GM18517 (cell line): ENCODE data around the gene CCNB1IP1.
"Not testable (repeated sequence)": the region's sequence is repeated elsewhere in the genome, so short reads cannot be mapped to it uniquely, and the experiment has no call there.

Source experiments
- ATAC-seq: cut with Tn5 transposase; IDR thresholded peaks from one replicate; pipeline ENCODE4 v1.9.1; 2021; ENCODE audit warnings: mild to moderate bottlenecking, moderate library complexity; ENCODE audit not compliant: unreplicated experiment

CCNB1IP1 gene

DNA sequence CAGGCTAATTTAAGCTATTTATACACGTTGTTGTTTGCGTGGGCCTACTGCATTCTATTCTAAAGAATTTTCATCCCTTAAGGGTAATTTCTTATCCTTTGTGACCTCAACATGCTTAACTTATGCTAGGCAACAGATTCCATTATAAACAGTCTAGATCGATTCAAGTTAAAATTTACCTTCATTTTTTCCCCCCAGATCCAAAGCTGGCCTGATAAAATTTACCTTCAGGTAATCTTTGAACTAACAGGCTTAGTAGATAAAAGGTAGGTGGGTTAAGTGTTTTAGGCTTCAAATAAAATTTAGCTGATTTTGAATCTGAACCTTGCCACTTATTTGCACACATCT lies 389 bp upstream of the CCNB1IP1 start:
- no peak for ATAC-seq

DNA sequence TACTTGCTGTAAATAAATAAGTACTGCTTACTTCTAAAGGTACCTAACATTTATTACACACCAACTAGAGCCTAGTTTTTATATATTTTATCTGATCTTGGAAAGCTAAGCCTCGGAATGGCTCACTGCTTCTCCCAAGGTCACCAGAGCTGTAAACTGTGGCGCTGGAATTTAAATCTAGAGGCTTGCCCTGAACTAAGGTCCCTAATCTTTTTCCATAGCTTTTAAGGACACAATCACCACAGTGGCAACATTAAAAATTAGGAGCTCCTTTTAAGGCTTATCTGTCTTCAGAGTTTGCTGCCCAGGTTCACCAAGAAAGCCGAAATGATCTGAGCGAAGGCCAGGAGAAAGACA lies 670 bp downstream of the CCNB1IP1 start:
- ATAC-seq: no peak

DNA sequence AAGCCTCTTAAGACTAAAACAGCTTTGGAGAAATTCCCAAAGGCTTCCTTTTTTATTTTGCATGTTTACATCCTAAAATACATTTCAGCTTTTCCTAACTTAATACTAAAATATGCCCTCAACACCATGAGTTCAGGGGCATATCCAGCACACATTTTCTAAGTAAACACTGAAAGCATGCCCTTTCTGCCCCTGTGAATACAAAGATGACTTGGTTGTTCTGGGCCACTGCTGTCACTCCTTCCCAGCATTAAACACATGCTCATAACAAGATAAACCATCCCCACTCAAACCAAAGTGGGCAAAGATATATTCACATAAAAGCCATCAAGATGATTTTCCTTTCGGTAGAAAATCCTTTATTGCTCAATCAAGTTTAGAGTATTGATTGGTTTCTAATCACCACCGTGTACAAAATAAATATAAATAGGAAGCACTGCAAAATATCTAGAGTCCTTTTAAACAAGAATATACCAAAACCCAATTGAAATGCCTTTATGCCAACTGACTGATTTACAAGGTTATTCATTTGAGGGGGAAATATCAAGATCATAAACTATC lies 1.9 kb downstream of the CCNB1IP1 start:
- ATAC-seq: no peak

DNA sequence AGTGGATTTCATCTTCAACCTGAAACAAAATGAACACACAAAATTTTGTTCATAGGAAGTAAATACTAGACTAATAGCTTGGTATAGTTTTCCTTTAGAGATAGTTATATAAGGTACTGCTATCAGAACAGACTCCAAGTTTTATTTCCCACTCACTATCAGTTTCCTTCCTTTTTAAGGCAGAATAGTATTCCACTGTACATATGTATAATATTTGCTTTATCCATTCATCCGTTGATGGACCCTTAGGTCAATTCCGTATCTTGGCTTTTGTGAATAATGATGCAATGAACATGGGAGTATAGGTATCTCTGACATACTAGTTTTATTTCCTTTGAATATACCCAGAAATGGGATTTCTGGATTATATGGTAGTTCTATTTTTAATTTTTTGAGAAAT lies 3.7 kb downstream of the CCNB1IP1 start:
- ATAC-seq: no peak

DNA sequence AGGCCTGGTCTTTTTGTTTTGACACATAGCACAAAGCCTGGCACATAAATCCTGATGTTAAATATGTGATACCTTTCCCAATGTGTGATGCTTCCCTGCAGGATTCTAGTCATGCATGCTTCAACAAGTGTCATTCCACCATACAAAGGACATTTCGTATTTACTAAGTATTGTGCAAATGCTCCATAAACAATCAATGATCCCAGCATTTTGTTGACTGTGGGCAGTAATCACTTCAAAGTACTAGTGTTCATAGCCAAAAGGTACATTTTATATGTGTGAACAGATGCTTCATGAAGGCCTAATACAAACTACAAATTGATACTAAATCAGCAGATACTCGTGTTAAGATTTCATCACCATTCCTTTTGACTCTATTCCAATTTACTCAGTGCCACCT lies 4.4 kb downstream of the CCNB1IP1 start:
- no peak for ATAC-seq

DNA sequence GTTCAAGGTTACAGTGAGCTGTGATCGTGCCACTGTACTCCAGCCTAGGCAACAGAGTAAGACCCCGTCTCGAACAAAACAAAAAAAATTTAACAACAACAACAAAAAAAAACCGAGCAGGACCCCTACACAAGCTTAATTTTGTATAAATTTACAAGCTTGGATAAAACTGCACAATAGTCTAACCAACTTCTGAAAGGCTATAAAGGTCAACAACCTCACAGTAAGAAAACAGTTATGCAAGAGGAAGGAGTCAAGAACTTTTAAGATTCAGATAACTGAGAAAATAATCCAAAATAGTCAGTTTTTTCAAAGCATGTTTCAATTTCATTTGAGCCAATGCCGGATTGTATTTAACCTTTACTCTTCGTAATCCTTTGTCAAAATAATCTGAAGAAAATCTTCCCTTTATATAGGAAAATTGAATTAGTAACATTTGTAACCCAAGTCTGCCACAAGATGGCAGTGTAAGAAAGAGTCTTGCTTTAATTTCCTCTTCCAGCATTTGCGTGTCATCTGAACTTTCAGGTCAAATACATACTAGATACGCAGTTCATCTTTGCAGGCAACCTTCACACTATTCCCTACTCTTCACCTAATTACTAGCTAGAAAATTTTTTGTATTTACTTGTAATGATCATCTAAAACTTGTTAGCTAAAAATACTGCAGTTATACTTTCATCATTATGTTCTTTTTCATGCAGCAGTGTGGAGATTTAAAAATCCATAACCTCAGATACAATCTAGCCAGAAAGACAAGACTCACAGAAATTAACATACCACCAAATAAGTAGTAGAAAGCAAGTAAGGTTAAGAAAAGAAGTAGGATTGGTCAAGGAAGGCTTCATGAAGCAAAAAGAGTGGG lies 5.8 kb downstream of the CCNB1IP1 start:
- peak; percentile 56 for ATAC-seq

DNA sequence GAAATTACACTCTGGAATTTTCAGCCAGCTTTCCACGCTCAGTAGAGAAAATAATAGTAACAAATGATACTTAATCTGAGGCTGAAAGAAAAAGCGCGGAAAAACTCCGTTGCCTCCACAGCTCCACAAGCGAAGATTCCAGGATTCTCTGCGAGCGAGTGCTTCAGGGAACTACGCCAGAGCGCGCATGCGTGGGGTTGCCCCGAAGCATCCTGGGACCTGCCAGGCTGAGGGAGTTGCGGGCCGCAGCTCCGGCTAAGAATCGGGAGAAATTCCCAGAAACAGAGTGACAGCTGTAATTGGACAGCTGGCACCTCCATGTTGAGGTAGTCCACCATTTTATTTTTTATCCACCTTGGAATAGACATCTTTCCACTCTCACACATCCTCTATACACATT lies 15.4 kb downstream of the CCNB1IP1 start:
- no peak for ATAC-seq

DNA sequence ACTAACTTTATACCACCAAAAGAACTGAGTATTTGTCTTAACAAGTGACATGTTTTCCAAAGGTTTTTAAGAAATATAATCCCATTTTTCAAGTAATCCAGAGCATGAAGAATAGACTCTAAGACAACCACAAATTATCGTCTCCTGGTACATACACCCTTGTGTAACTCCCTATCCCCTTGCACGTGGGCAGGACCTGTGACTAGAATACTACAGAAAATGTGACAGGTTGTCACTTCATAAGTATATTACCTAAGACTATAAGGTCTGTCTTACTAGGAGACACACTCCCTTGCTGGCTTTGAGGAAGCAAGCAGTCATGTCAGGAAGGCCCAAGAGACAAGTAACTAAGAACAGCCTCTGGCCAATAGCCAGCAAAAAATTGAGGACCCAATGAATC lies 19.1 kb downstream of the CCNB1IP1 start:
- no peak for ATAC-seq

DNA sequence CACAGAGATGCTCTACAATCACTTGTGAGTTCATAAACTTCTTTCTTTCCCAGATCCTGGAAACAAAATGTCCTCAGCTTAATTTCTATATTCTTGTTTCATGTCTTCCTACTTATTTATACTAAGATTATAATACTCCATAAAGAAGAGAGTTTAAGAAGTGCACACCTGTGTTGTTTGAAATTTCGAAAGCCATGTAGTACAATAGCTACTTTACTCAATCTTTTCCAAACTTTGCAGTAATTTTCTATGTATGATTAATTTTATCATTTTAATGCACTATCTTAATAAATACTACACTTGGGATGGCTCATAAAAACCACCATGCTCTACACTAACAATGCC lies 27.0 kb downstream of the CCNB1IP1 start:
- peak; percentile 16 for ATAC-seq

DNA sequence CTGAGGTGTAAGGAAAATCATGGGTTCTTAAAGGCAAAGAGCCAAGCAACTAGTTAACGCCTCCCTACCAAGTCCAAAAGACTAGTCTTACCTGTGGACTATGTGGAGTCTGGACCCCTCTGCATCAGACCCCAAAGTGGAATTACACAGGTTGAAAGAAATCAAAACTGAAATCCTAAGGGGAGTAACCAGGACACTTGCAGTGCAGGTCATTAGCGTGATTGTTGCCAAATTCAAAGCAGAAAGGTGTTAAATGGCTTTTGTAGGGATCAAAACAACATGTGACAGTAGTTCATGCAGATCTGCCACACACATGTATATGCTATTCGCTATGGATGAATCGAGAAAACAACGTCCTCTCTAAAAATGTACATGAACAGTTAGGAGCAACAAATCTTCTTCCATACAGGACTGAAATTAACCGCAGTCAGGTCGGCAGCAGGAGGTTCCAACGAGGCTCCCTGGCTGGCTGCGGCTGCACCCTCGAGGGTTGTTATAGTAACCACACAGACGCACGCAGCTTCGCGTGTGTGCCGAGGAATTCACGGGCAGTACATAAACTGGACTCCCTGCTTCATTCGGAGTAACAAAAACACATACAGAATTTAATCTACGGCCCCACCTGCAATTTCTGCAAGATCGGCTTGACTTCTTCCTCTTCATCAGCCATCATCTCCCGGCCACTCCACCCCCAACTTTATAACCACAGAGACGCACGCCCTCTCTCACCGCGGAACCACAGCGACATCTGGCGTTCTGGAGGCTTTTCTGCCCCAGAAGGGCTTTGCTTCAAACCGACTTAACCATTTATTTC lies 27.6 kb downstream of the CCNB1IP1 start, which contains the start of gene TTC5:
Gene TTC5 (minus strand): TSS at position 687 of the 814 bp plus-strand sequence. CDS start 14 bp downstream, at position 673.
- ATAC-seq: peak; percentile 93

DNA sequence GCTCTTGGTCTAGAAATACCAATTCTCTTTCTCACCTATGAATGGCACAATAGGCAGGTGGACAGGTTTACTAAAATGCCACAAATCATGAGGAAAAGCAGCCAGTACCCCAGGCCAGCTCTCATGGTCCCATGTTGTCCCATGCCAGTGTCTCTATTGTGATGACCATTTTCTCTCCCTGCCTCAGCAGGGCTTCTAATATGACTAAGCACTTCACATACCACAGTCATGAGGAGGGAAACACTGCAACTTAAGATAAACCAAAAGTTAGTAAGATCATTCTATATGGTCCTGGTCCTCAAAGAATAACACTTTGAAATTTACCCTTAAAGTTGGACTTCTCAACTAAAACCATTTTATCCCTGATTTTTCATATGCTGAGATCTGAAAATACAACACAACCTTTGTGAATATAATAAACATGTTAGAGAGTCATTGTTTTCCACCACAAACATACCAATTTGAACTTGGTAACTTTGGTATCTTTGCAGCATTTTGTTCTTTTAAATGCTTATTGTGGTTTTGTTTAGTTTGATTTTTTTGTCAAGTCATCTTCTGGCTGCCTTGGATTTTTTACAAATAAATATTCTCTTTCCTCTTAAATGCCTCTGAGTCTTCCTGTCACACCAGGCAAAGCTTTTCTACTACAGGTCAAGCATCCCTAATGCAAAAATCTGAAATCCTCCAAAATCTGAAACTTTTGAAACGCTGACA lies 30.9 kb downstream of the CCNB1IP1 start:
- ATAC-seq: no peak

DNA sequence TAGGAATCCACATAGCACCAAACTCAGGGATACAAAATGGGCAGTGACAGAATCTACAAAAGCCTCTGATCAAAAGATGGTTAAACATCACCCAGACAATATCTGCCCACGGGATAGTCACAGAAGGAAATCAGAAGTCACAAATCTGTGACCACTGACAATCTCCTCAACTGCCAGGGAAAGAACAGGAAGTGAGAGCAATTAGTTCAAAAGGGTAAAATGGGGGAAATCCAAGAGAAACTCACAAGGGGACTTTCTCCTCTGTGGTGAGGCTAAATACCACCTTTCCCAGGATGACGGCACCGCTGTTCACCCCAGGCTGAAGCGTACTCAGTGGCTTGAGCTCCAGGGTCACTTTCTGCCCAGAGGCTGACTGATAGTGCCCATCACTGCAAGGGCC lies 38.0 kb downstream of the CCNB1IP1 start:
- peak; percentile 72 for ATAC-seq

DNA sequence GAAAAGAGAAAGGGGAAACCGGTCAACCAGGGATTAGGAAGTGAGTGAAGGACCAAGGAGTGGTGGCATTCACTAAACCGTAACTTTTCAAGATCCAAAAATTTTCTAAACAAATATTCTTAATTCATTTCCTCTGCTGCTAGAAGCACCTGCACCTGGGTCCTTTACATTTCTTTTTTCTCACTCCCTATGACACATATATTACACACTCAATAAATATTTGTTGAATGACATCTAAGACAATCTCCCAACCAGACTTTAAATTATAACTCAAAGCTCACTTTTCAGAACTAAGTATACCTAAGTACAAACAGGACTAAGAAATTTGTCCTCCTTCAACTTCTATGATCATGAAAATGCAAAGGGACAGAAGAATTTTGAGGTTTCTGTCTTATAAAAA lies 38.4 kb downstream of the CCNB1IP1 start:
- no peak for ATAC-seq

DNA sequence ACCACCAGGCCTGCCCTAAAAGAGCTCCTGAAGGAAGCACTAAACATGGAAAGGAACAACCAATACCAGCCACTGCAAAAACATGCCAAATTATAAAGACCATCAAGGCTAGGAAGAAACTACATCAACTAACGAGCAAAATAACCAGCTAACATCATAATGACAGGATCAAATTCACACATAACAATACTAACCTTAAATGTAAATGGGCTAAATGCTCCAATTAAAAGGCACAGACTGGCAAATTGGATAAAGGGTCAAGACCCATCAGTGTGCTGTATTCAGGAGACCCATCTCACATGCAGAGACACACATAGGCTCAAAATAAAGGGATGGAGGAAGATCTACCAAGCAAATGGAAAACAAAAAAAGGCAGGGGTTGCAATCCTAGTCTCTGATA lies 51.1 kb downstream of the CCNB1IP1 start:
- ATAC-seq: not testable (repeated sequence)

DNA sequence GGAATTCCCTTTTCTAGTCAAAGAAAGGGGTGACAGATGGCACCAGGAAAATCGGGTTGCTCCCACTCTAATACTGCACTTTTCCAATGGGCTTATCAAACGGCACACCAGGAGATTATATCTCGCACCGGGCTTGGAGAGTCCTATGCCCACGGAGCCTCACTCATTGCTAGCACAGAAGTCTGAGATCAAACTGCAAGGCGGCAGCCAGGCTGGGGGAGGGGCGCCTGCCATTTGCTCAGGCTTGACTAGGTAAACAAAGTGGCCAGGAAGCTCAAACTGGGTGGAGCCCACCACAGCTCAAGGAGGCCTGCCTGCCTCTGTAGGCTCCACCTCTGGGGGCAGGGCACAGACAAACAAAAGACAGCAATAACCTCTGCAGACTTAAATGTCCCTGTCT lies 52.8 kb downstream of the CCNB1IP1 start:
- not testable (repeated sequence) for ATAC-seq

DNA sequence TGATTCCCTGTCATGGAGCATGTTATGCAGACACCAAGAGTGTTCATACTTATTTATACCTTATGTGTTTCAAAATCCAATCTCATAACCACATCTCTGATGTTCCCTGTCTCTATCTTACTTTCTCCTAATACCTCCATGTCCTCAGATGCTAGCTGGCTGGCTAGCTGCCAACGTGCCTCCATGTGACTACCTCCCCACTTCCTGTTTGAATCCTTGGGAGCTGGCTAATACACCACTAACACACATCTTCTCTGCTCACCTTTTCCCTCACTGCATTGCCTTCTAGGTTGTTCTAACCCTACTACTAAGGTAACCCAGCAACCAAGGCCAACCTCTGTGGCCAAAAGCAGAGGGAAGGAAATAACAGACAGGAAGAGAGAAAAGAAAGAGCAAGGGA lies 54.7 kb downstream of the CCNB1IP1 start:
- ATAC-seq: no peak

DNA sequence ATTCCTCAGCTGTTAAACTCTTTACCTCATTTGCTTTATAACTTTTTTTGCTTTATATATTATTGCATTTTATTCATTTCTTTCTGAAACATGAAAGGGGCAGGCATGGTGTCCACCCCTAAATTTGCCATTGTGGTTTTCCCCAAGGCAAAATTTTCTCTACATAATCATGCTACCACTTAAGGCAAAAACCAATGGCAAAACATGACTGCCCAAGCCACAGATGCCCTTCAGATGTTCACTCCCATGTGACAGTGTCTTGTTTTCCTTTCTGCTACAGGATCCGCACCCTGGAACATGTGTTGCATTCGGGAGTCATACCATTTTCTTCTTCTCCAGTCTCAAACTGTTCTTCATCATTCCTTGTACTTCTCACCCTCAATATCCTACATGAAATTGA lies 55.7 kb downstream of the CCNB1IP1 start:
- ATAC-seq: no peak

DNA sequence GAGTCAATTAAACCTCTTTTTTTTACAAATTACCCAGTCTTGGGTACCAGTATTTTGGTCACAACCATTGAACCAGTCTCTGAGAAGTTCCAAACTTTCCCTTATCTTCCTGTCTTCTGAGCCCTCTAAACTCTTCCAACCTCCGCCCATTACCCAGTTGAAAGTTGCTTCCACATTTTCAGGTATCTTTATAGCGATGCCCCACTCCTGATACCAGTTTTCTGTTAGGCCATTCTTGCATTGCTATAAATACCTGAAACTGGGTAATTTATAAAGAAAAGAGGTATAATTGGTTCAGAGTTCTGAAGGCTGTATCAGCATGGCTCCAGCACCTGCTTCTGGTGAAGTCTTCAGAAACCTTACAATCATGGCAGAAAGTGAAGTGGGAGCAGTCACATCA lies 59.0 kb downstream of the CCNB1IP1 start:
- no peak for ATAC-seq

DNA sequence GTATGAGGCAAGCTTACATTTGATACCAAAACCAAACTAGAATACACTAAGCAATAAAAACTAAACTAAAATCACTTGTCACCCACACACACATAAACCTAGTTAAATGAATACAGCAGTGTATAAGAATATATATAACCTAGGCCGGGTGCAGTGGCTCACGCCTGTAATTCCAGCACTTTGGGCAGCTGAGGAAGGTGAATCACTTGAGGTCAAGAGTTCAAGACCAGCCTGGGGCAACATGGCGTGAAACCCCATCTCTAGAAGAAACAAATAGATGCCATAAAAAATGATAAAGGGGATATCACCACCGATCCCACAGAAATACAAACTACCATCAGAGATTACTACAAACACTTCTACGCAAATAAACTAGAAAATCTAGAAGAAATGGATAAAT lies 68.7 kb downstream of the CCNB1IP1 start:
- not testable (repeated sequence) for ATAC-seq

DNA sequence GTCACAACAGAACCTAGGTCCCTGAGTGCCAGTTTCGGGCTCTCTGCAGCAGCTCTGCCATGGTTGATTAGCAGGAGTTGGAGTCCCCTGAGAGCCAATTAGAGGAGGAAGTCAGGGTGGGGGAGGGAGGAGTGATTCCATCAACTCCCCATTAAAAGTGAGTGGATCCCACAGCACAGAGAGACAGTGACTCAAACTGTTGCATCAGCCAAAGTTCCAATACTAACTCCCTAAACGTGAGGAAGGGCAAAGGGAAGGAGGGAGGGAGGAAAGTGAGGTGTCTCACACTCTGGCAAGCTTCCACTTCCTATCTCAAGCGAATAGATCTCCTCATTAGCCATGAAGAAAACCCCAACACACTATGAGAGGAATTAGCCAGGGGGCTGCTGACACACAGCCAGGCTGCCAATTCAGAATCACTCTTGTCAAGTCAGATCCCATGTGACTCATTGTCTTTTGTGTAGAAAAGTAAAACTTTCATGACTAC lies 70.4 kb downstream of the CCNB1IP1 start:
- no peak for ATAC-seq
